Activated CD4-positive, alpha-beta T cell treated with anti-CD3 and anti-CD28 coated beads, Interleukin-2, amount 50 U/mL, for 1 hour (primary cell): ENCODE results near the gene ZNF232.
"Not testable (repeated sequence)": the region's sequence is repeated elsewhere in the genome, so short reads cannot be mapped to it uniquely, and the experiment has no call there.

Experiments used
- DNase-seq: peaks from one replicate; pipeline ENCODE4 v3.0.0-alpha.2; 2020

Gene ZNF232

DNA sequence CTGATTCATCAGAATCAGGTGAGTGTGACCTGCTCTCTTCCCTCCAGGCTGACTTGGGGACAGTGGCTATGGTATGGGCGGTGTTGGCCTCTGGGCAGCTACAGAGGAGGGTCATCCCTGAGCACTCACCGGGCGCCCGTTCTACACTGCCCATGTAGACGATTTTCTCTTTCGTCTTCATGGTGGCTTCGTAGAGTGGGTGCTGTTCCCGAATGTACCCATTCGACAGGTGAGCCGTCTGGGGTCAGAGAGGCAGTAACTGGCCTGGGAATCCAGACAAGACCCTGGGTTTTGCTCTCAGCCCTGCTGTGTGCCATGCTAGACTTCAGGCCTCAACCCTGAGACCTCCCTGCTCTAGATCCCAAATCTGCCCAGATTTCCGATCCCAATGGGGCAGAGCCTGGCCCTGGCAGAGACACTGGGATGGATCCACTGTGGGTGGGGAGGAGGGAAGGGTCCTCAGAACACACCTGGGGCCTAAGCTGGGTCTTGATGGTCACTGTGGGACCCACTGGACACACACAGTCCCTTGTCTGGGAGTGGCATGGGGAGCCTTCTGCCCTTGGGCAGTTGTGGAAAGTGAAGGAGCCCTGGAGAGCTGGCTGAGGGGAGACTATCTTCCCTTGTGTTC is 17.3 kb upstream of the ZNF232 start:
- no peak for DNase-seq

GRCh38 chr17:5128387-5128786 is 16.7 kb upstream of the ZNF232 start:
- not testable (repeated sequence) for DNase-seq

GRCh38 chr17:5127910-5128309 is 16.2 kb upstream of the ZNF232 start:
- DNase-seq, result no peak

GRCh38 chr17:5126719-5127488 is 15.2 kb upstream of the ZNF232 start:
- DNase-seq, result no peak

- not testable (repeated sequence) for DNase-seq
Observed at GRCh38 chr17:5124896-5125295, 13.2 kb upstream of the ZNF232 start.

GRCh38 chr17:5124125-5124760 is 12.6 kb upstream of the ZNF232 start:
- DNase-seq, result not testable (repeated sequence)

DNA sequence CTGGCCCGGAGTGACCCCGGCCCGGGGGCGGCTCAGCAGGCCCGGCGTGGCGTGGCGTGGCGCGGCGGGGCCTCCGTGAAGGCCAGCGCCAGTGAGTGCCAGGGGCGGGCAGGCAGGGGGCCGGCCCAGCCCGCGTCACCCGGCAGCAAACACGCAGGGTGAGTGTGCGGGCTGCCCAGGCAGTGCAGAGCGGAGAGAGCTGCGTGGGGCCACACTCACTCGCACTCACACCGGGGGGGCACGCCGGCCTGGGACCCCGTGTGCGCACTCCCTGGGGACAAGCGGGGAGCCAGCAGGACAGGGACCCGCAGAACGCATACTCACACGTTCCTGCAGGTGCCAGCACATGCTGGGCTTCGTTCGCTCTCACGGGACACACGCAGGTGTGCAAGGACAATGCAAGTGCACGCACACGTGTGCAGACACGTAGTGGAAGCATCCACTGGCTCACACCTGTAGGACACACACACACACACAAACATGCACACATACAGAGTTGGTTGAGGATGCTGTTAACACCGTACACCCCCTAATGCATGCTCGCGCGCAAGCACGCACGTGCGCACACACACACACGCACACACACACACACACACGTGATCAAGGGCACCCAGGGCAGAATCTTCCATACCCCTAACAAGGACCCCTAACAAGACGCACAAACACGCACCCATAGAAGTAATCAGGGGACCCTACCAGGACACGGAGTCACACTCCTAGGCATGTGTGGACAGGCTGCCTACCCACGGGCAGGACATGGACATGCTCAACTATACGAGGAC is 11.9 kb upstream of the ZNF232 start:
- DNase-seq, result no peak

DNA sequence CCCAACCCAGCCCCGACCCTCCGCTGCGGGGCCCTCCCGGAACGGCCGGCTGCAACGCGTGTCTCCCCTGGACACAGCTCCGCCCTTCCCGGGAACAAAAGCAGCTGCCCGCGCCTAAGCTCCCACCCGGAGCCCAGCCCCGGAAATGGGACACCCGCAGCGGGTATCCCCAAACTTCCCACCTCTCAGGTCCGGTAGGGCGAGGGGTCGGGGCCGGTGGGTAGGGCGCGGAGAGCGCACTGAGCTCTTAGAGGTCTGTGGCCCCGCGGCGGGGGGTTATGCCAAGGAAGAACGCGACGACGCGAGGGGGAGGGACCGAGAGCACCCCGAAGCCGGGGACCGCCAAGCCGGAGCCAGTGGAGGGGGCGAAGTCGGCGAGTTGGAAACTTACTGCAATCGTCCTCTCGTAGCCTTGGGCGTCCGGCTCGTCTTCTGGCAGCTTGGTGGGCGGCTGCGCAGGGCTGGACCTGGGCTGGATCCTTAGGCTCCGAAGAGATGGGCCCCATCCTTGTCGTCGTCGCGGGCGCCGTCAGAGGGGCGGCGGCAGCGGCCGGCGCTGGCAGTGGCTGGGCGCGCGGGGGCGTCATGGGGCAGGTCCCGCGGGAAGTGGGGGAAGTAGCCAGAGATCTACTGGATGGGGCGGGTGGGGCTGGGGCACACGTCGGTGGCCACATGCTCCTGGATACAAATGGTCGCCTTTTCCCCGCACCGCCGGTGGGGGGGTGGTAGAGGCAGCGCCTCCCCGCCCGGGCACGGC is 11.1 kb upstream of the ZNF232 start:
- DNase-seq, result no peak

- DNase-seq, result not testable (repeated sequence)
Observed at GRCh38 chr17:5122056-5122455, 10.4 kb upstream of the ZNF232 start.

GRCh38 chr17:5121186-5121841 is 9.6 kb upstream of the ZNF232 start:
- no peak for DNase-seq

DNA sequence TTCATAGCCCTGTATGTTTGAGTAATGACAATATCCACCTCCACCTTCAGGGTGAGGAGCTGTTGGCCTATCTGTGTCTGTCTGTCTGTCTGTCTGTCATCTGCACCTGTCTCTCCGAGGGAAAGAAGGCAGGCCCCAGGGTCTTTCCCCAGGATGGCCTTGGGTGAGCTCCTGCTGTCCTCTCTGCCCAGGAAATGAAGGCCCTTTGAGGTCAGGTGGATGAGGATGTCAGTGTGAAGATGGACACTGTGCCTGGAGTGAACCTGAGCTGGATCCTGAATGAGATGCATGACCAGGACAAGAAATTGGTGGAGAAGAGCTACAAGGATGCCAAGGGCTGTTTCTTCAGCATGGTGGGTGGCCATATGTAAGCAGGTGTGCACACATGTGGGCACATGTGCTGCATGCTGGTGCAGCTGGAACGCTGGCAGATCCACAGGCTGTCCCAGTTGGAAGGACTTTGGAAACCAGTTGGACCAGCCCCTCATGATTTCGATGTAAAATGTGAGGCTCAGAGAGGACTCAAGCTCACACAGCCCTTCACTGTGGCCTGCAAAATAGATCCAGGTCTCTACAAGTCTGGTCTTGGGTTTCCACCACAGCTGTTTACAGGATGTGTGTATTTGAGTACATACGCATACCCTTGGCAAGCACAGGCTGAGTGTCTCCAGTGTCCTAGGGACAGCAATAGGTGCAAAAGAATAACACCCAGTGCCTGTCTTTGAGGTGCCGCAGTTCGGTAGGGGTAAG is 8.9 kb upstream of the ZNF232 start:
- not testable (repeated sequence) for DNase-seq

GRCh38 chr17:5120036-5120435 is 8.4 kb upstream of the ZNF232 start:
- DNase-seq, result no peak

GRCh38 chr17:5118219-5118618 is 6.5 kb upstream of the ZNF232 start:
- no peak for DNase-seq

GRCh38 chr17:5115673-5116651 is 4.3 kb upstream of the ZNF232 start, which contains the start of gene USP6:
TSS of gene USP6 (plus strand) at chr17:5116032. CDS start at chr17:5130368, 14,336 bp downstream.
- DNase-seq, result no peak

DNA sequence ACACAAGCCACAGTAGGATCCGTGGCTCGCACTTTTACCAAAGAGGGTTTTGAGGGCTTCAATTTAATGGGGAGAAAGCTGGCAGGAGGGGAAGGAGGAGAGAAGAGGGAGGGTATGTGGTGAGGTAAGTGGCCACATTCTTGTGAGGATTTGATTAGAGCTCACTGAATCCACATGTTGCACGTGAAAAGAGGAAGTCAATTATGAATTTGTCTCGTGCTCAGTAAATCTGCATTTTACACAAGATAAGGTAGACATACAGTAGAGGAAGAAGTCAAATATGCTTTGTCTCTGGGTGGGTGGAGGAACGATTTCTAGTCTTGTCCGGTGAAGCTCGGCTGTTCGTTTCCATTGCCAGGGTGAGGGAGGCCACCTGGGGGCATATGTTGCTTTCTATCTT is 862 bp downstream of the ZNF232 start:
- DNase-seq, result no peak

DNA sequence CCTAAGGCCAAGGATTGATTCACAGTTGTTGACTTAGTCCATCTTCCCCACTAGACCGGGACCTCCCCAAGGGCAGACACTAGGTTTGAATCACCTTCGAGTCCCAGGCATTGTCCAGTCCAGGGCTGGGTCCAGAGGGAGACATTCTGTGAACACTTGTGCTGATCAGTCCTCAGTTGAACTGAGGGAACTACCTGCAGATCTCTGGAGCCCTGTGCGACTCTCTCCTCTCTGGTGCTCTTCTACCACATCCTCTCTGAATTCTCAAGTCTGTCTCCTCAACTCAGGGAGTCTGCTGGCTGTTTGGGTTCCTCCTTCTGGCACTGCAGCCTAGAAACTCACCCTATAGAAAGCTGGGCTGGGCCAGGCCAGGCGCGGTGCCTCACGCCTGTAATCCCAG is 10.8 kb downstream of the ZNF232 start:
- DNase-seq, result no peak

DNA sequence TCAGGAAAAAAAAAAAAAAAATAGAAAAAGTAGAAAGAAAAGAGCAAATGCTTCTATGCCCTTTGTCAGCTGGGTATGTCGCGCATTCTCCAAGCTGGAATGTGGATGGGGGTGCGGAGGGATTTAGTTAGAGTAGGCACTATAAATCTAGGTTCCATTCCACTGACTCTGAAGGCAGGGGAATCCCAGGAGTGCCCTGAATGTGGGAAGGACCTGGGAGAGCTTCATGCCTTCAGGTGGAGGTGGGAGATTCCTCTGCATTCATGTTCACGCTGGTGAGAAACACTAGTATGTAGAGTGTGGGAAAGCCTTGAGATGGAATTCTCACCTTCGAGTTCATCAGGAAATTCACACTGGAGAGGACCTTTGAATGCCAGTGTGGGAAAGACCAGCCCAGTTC is 12.4 kb downstream of the ZNF232 start:
- DNase-seq, result no peak

- peak; percentile 29 for DNase-seq
Observed at GRCh38 chr17:5097101-5097834, 14.4 kb downstream of the ZNF232 start.

DNA sequence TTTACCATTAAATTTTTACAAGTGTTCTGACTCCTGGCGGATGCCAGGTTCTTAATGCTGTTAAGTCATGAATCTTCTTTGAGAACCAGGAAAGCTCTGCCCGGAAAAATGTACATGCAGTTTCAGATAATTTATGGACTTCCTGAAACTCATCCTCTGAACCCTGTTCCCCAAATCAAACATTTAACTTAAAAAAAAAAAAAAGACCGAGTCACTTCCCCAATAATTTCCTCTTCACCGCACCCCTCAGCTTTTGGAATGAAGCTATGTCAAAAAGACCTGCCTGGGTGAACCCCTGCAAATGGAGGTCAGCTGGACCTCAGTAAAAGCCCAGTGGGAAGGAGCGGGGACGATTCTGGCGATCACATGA is 15.0 kb downstream of the ZNF232 start:
- no peak for DNase-seq
